HG02852 (cell line): ENCODE data around the gene MAF.

ENCODE experiments used
- ATAC-seq: cut with Tn5 transposase; IDR thresholded peaks from one replicate; pipeline ENCODE4 v1.9.1; 2021; ENCODE audit warnings: mild to moderate bottlenecking, moderate library complexity; ENCODE audit not compliant: unreplicated experiment

MAF gene

DNA sequence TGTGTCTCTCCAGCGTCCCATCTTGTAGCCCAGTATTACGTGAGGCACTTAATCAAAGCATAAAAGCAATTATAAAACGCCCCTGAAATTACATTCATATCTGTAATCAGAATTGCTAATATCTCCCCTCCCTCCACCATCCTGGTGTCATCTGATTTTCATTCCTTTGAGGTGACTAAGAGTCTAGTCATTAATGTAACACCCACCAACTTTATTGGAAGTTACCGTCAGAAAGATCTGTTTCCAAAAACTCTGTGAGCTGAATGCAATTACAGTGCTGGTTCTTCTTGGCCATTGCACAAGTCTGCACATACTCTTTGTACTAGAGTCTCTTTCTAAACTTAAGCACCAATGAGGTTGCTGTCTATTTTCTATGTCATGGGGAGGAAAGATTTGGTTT lies 12.5 kb upstream of the MAF start:
- no peak for ATAC-seq

DNA sequence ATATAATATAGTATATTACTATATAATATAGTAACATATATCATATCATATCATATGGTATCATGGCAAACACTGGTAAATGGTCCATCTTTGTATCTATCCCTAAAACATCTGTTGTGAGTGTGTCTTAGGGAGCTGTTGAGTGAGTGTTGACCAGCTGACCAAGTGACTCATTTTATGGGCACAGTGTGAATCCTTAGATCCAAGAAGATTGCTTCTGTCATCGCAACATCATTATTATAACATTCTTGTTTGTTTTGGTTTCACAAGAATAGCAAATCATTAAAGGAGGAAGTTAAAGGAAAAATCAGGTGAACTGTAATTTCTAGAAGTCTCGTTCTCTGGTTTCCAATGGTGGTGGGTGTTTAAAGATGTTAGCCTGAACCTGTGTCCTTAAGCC lies 11.7 kb upstream of the MAF start:
- ATAC-seq, result no peak

DNA sequence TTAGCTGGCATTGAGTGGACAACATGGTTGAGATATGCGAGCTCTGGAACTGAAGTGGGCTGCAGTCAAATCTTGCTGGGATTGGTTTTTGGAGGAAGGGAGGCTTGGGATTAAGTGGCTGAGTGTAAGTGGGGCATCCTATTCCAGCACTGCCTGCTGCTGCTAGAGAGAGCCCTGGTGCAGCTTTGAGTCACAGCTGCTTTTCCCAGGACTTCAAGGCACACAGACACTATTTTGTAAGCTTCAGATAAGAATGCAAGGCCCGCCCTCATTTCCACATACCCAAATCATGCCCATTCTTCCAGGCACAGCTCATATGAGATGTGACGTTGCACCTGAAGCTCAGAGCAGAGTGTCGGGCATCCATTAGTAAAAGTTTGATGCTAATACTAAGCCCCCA lies 10.2 kb upstream of the MAF start:
- no peak for ATAC-seq

DNA sequence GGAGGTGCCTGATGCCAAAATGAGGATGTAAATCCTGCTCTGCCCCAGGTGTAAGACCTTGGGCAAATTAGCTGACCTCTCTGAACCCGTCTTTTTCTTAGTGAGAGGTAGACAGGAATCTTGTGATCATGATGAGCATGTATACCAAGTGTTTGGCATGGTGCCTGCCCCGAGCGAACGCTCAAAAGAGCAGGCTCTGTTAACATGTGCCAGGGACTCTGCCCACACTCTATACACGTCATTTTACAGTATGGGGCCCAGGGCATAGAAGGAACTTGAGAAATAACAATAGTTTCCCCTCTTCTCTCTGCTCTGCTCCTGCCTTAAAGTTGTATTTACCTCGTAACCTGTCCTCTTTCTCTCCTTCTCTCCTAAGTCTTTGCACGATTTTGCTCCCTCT lies 9.3 kb upstream of the MAF start:
- ATAC-seq, result no peak

DNA sequence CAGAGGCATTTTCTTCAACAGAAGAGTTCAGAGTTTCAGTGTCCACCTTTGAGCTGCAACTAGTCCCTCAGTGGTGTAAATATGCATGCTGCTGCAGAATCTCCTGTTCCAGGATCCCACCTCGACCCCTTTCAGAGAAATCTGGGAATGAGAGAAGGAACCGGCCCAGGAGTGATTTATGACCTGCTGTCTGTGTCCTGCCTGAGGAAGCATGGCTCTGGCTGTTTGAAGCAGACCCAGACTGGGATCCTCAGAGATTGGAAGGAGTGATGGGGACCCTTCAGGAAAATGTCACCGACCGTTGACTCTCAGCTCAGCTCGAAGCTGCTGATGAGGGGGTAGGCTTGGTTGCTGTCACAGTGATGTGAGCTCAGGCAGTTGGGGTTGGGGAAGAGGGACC lies 8.4 kb upstream of the MAF start:
- no peak for ATAC-seq

DNA sequence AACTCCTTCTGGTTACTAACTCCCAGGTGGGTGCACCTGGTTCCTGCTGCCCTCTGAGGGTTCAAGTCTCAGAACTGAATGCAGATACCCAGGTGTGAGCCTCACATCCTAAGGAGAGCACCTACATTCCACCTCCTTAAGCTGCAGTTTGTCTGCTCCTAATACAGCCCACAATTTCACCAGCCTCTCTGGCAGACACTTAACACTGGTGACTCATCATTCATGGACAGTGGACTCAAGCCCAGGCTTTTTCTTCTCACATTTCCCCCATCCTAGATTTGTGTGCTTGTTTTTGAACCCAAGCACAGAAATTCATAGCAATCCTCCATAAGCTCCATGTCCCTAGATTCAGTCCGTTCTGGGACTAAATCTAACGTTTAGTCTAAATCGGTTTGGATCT lies 7.0 kb upstream of the MAF start:
- no peak for ATAC-seq

DNA sequence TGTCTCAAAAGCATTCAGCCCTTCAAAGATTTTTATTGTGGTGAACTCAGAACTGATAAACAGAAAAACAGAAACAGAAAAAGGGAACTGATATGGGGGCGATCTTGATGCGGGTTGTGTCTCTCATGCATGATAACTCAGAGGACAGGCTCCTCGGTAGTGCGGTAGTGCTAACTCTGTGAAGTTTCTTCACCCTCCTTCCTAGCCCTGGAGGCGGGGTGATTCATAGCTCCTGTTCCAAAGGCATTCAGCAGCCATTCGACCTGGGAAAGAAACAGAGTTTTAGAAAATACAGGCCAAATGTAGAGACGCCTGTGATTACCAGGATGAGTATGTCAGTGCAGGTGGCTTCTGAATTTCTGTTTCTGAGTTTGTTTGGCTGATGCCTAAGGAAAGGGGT lies 5.5 kb upstream of the MAF start:
- peak; percentile 72 for ATAC-seq

DNA sequence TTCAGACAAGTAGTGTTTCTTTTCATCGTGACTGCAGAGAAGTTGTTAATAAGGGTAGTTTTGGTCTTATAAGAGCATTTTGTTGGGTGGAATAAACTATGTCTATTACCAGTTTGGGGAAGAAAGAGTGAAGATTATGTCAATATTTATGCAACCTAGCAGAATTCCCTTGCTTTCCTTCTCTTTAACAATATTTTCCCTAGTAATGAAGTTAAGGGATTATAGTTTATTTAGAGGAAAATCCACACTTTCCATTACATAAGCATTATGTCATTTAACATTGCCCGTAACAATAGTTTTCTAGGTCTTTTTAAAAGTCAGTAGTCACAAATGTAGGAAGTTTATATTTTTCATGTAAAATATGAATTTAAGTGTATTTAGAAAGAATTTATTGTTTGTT lies 2.5 kb upstream of the MAF start:
- ATAC-seq, result no peak

DNA sequence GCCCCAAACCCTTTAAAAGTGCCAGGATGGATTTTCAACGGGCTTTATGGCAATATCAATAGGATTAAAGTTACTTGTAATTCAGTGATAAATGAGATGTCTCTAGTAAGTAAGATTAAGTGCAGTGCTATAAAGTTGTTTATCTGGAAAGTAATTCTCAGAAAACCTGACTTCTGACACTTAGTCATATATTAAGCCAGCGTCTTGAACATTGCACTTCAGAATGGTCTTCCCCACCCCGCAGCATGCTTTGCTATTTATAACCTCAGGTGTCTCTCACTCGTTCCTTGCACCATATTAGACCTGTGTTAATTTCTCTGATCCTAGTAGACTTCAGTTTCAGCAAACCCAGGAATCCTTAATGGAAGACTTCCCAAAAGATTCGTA lies 2.1 kb upstream of the MAF start:
- ATAC-seq, result no peak

DNA sequence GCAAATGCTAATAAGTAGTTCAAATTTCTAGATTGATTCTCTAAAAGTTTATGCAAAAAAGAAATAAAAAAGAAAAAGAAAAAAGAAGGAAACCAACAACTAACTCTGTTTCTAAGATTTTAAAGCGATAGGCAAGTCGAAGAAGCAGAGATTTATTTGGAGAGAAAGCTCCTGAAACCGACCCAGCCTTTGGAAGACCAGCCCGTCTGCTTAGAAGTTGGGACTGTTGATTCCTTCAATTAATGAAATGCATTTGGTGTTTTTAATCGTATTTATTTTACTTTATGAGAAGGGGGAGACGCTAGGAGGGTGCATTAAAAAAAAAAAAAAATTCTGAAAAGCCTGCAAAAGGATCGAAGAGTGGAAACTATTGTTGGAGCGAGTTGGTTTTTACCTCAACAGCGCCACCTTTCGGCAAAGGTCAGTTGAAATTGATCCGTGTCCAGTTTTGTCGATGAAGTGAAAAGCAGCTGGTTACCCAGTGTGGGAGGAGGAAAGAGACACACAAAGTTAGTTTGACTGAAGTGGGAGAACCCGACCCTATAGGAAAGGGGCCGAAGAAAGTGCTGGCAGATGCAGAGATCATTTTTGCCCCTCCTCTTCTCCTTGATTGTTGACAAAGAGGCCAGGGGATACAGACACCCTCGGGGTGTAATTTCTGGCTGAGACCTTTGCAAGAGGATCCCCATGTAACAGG lies 1.5 kb upstream of the MAF start:
- ATAC-seq, result no peak

DNA sequence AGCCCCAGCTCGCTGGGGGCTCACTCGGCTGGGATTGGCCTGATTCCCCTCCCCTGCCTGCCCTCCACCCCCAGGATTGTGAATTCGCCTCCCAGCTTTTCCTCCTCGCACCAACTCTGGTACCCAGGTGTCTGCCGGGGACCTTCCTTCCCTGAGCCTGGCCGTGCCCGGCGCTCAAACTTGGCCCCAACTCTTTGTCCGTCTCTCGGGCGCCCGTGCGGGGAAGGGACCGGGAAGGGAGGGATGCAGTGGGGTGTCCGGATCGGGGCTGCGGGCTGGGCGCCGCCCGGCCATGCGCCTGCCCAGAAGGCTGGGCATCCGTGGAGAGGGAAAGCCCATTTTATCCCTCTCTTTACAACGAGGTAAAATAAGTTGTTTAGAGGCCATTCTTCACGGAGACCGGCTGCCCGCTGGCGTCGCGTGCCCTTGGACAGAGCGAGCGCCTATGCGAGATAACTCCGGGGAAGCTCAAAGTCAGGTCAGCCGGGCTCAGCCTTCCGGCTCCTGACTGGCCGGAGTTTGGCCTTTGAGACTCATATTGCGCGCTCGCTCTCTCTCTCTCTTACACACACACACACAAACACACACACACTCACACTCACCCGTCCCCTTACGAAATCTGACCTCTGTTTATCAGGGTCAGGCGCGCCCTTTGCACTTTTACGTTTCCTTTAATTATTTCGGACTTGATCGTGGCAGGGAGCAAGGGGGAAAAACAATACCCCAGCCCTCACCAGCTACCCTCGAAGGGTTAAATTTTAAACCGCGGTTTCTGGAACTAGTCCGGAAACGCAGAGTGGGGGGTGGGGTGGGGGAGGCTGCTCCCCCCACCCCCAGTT lies 774 bp upstream of the MAF start:
- peak; percentile 5 for ATAC-seq

DNA sequence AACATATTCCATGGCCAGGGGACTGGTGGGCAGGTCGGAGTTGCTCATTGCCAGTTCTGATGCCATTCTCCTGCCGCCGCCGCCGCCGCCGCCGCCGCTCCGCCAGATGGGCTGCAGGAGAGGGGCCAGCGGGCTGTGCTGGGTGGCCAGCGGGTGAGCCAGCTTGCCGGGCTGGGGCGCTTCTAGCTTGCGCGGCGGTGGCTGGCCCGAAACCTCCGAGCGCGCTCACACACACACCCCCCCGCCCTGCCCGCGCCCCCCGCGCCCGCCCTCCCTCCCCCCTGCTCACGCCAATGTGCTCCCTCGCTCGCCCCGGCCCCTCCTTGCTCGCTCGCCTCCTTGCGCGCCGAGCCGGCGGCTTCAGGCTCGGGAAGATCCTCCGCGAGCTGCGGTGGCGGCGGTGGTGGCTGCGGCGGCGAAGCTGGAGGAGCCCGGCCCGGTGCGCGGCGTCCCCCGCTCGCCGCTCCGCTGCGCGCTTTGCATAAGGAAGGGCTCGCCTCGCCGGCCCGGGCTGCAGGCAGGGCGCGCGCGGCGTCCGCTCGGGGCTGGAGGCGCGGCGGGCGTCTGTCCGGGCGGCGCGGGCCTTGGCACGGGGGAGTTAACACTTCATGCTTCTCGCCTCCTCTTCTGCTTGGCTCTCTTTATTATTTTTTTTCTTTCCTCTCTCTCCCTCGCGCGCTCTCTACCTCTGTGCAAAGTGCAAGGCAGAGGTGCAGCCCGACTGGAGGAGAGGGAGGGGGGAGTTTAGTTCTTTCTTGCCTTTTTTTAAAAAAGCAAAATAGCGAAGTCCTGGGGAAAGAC lies 500 bp downstream of the MAF start:
- peak; percentile 44 for ATAC-seq

DNA sequence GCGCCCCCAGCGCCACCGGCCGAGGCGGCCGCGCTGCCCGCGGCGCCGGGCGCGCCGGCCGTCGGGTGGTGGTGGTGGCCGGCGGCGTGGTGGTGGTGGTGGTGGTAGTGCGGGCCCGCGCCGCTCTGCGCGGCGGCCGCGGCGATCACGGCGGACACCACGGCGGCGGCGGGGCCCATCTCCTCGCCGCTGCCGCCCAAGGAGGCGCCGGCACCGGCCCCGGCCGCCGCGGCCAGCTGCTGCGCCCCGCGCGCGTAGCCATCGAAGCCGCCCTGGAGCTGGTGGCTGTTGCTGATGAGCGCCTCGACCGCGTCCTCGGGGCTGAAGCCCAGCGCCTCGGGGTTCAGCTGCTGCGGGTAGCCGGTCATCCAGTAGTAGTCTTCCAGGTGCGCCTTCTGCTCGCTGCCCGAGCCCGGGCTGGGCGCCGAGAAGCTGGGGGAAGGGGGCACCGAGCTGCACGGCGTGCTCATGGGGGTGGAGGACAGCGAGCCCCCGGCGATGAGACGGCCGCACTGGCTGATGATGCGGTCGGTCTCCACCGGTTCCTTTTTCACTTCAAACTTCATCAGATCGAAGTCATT lies 1.2 kb downstream of the MAF start:
- ATAC-seq, result no peak

DNA sequence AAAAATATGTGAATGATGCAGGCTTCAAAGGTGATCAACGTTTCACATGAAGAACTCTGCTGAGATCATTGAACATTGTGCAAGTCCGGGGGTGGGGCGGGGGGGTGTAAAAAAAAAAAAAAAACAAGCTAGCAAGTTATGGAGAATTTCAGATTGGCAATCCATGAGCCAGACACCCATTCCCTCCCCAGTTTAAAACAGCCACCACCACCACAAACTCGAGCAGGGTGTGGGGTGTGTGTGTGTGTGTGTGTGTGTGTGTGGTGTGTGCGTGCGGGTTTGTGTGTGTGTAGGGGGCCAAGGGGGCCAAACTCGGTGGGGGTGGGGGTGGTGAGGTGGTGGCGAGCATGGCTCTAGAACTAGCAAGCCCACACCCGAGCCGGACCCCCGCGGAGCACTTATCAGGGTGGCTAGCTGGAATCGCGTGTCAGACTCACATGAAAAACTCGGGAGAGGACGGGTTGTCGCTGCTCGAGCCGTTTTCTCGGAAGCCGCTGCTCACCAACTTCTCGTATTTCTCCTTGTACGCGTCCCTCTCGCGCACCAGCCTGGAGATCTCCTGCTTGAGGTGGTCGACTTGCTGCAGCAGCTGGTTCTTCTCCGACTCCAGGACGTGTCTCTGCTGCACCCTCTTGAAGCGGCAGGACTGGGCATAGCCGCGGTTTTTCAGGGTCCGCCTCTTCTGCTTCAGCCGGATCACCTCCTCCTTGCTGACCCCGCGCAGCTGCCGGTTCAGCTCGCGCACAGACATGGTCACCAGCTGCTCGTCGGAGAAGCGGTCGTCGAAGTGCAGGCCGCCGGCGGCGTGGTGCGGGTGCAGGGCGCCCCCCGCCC lies 2.0 kb downstream of the MAF start:
- ATAC-seq, result no peak

DNA sequence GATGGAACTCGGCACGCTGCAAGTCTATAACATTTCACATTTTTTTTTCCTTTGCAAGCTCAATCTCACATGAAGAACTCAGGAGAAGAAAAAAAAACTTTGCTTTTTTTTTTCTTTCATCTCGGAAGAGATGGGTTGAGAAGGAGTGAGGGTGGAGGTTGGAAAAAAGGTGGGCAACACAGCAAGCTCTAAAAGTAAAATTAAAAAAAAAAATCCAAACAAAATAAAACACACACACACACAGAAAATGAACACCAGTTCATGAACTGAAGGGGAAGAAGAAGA lies 2.5 kb downstream of the MAF start:
- no peak for ATAC-seq

DNA sequence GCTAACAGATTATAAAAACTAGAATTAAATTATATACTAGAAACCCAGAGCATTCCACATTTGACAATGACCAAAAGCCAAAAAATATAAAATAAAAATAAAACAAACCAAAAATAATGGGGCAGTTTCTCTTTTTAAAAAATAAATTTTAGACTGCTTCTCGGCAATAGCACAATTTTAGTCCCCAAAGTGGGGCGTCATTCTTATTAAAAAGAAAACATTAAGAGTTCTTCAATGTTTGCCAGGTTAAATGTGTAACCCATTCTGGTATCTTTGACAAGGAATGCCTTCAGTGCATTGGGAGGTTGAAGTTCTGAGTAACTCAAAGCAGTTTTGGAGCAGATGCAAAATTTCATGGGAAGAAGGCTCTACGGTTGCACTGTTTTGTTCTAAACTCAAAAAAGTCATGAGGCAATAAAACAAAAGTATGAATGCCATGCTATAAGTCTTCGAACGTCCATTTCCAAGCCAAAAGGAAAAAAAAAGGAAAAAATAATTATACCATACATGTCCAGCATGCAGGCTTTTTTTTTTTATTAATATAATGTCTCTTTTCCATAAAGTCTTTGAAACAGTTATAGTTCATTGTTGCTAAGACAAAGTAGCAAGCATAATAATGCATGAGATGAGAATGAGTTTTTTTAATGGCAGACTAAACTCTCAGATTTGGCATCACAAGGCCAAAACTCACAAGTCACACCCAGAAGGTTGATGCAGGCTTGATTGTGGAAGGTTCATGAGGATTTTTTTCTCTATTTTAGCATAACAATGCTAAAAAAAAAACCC lies 3.1 kb downstream of the MAF start:
- ATAC-seq, result no peak

DNA sequence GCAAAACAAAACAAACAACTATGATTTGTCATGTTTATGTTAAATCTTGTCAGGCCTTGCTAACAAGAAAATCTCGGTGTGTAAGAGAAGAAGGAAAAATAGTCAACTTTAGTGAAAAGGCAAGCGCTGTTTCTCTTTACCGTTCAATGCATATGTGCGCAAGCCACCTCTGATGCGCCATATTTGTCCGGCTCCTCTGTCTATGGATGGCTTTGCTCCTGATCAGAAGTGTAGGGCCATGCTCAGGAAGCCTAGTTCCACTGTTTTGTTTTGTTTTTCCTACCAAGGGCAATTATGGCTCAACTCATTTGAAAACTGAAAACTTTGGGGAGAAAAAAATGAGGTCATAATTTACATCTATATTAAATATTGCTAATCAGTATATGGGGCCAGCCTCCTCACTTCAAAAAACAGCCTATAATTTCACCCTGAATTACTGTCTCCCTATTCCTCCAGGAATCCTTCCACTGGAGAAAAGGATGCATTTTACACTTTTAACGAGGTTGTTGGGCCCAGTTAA lies 4.5 kb downstream of the MAF start:
- no peak for ATAC-seq

DNA sequence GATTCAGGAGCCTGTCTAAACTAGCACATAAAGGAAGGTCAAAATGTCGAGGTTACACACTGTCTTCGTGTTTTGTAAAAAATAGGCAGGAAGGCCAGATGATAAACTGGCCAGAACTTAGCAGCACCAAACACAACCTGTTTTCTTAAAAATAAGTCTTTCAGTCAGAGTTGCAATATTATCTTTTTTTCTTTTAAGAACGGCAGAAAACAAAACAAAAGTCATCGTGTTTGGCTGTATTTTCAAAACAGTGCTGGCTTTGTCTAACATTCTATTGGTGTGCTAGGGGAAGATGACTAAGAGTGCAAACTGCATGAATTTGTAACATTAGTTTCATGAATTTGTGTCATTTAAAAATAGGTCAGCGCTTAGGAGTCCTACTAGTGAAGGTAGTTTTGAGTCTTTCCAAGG lies 5.3 kb downstream of the MAF start:
- ATAC-seq, result no peak

DNA sequence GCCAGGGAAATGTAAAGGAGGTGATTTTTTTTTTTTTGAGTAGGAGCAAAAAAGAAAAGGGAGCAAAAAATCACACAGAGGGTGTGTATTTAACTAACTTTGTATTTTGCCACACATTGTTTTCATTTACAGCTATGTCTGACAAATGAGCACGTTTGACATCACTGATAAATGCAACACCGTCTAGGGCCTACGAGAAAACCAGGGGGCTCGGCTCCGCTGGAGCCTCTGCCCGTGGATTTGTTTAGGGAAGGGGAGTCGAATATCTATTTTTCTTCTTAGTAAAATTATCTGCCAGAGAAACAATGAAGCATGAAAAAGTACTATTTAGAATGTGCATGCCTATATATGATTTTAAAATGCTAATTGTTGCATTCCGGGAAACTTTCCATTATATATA lies 6.8 kb downstream of the MAF start:
- no peak for ATAC-seq

DNA sequence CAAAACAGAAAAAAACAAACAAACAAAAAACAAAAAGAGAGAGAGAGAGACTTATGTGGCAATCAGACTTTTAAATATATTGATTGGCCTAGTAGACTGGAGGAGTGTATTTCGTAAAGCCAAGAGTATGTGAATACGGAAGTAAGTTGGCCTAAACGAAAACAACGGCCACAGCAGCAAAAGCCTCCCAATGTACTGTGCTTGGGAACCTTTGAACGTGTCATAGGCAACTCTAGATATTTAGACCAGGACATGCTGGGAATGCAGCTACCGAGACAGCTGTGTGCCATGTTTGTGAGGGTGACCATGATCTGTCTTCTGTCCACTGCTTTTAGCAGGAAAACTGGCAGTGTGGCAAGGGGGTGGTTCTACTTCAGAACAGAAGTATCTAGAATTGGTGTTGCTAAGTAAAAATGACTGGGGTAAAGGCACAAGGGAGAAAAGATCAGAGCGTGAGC lies 7.4 kb downstream of the MAF start:
- ATAC-seq, result no peak
